ENCODE results near the gene SSBP3. TPM values are rescaled to one million over a fixed set of nuclear protein-coding genes. Genes with fewer than 3 reads are reported as not detected.

The SSBP3 gene
- total RNA-seq, 2 experiments from 2014 or later, result 62.2 to 63.2 TPM

GRCh38 chr1:54268762-54269297 is 137.4 kb downstream of the SSBP3 start:
- CTCF ChIA-PET, result no interaction called here
- POLR2A ChIA-PET, result no interaction called here

- CTCF ChIA-PET, result interaction anchor here (0.7 kb wide), 1 partner anchor 16 kb away, joined by 3 read pairs; no protein-coding TSS in a partner anchor
These were observed 138.1 kb downstream of the SSBP3 start for GRCh38 chr1:54267815-54268761.

GRCh38 chr1:54266908-54267307 is 139.3 kb downstream of the SSBP3 start:
- ChIA-PET POLR2A (no interaction called here), CTCF (no interaction called here)

More at GRCh38 chr1:54267815-54268761, 138.1 kb downstream of the SSBP3 start:
- POLR2A ChIA-PET, result no interaction called here

- ChIA-PET POLR2A (no interaction called here), CTCF (no interaction called here)
These were observed 140.0 kb downstream of the SSBP3 start for GRCh38 chr1:54266195-54266594.

GRCh38 chr1:54265659-54266058 is 140.5 kb downstream of the SSBP3 start:
- ChIA-PET CTCF (no interaction called here), POLR2A (no interaction called here)

- POLR2A ChIA-PET, result no interaction called here
- CTCF ChIA-PET, result interaction anchor here (0.7 kb wide), 1 partner anchor 9 kb away, joined by 3 read pairs; no protein-coding TSS in a partner anchor
These were observed 141.1 kb downstream of the SSBP3 start for GRCh38 chr1:54265126-54265525.

GRCh38 chr1:54263601-54264226 is 142.5 kb downstream of the SSBP3 start:
- POLR2A ChIA-PET, result interaction anchor here (0.6 kb wide), 1 partner anchor 49 kb away, joined by 3 read pairs; no protein-coding TSS in a partner anchor
- CTCF ChIA-PET, result no interaction called here

- ChIA-PET CTCF (no interaction called here), POLR2A (no interaction called here)
These were observed 143.9 kb downstream of the SSBP3 start for GRCh38 chr1:54262244-54262643.

- POLR2A ChIA-PET, result no interaction called here
- CTCF ChIA-PET, result no interaction called here
These were observed 145.4 kb downstream of the SSBP3 start for GRCh38 chr1:54260810-54261209.

- ChIA-PET POLR2A (no interaction called here), CTCF (no interaction called here)
These were observed 146.6 kb downstream of the SSBP3 start for GRCh38 chr1:54259546-54260140.

- ChIA-PET POLR2A (no interaction called here), CTCF (no interaction called here)
These were observed 148.3 kb downstream of the SSBP3 start for GRCh38 chr1:54257876-54258275.

GRCh38 chr1:54257346-54257620 is 148.9 kb downstream of the SSBP3 start:
- ChIA-PET POLR2A (no interaction called here), CTCF (no interaction called here)

GRCh38 chr1:54256522-54257345 is 149.5 kb downstream of the SSBP3 start:
- ChIA-PET CTCF (interaction anchor here (0.7 to 1.0 kb wide), 2 partner anchors 8 to 84 kb away, joined by 3 read pairs; no protein-coding TSS in a partner anchor), POLR2A (no interaction called here)

- ChIA-PET CTCF (no interaction called here), POLR2A (no interaction called here)
These were observed 151.0 kb downstream of the SSBP3 start for GRCh38 chr1:54255026-54255702.

GRCh38 chr1:54254055-54254454 is 152.1 kb downstream of the SSBP3 start:
- POLR2A ChIA-PET, result no interaction called here
- CTCF ChIA-PET, result no interaction called here

GRCh38 chr1:54253480-54253879 is 152.7 kb downstream of the SSBP3 start:
- CTCF ChIA-PET, result no interaction called here
- POLR2A ChIA-PET, result interaction anchor here (0.5 kb wide), 1 partner anchor 262 kb away, joined by 5 read pairs; no protein-coding TSS in a partner anchor

GRCh38 chr1:54252371-54252936 is 153.7 kb downstream of the SSBP3 start:
- ChIA-PET POLR2A (no interaction called here), CTCF (no interaction called here)

- ChIA-PET CTCF (no interaction called here), POLR2A (no interaction called here)
These were observed 155.5 kb downstream of the SSBP3 start for GRCh38 chr1:54250670-54251069.

GRCh38 chr1:54249819-54250435 is 156.3 kb downstream of the SSBP3 start:
- POLR2A ChIA-PET, result no interaction called here

More at GRCh38 chr1:54249819-54250435, 156.3 kb downstream of the SSBP3 start:
- CTCF ChIA-PET, result no interaction called here
